Measurements from ENCODE around the gene PRAMEF2. TPM values are rescaled to one million over a fixed set of nuclear protein-coding genes. Genes with fewer than 3 reads are reported as not detected.
"Not testable (repeated sequence)": the region's sequence is repeated elsewhere in the genome, so short reads cannot be mapped to it uniquely, and the experiment has no call there.

The PRAMEF2 gene, protein sequence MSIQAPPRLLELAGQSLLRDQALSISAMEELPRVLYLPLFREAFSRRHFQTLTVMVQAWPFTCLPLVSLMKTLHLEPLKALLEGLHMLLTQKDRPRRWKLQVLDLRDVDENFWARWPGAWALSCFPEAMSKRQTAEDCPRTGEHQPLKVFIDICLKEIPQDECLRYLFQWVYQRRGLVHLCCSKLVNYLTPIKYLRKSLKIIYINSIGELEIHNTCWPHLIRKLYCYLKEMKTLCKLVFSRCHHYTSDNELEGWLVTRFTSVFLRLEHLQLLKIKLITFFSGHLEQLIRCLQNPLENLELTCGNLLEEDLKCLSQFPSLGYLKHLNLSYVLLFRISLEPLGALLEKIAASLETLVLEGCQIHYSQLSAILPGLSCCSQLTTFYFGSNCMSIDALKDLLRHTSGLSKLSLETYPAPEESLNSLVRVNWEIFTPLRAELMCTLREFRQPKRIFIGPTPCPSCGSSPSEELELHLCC
- total RNA-seq: not detected
- long read RNA-seq: 0 reads

DNA sequence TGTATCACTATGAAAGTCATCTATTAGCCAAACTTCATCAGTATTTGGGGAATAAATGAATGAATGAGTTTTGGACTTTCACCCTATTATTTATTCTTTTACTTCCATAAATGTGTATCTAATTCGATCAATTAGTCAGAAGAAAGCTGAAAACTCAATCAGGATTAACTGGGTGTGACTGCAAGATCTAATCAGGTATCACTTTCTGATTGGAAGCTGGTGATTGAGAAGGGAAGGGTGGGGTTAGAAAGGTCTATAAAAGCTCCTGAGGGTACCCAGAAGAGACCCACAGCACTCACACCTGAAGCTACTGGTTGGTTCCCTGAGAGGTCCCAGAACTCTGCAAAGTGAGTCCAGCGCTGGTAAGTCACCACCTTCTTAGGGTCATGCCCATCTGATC is at the start of gene PRAMEF2:
Gene PRAMEF2 (plus strand): TSS at position 301 of the 400 bp plus-strand sequence. CDS start 1,924 bp downstream, outside the sequence.
- ATAC-seq (ENCODE audit: poor library complexity); intact Hi-C loops (cut with DNase I); DNase-seq: not testable (repeated sequence)

DNA sequence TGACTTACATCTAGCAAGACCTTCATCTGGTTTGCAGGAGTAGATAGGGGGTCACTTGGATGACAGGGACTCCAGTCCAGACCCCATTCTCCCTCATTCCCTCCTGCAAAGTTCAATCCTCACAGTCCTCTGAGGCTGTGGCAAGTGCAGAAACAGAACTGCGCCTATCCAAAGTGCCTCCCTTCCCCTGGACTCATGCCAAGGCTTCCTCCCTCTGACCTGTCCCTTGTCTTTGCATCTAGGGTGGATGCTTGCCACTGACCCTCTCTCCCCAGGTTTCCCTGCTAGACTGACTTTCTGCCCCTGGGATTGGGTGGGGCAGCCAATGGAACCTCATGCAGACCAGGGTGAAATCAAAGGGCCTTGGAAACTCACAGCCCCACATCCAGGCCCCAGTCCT is 47.0 kb upstream of the PRAMEF2 start:
- no peak for ATAC-seq (ENCODE audit: poor library complexity)
- intact Hi-C loops (cut with DNase I): no loop called here

DNA sequence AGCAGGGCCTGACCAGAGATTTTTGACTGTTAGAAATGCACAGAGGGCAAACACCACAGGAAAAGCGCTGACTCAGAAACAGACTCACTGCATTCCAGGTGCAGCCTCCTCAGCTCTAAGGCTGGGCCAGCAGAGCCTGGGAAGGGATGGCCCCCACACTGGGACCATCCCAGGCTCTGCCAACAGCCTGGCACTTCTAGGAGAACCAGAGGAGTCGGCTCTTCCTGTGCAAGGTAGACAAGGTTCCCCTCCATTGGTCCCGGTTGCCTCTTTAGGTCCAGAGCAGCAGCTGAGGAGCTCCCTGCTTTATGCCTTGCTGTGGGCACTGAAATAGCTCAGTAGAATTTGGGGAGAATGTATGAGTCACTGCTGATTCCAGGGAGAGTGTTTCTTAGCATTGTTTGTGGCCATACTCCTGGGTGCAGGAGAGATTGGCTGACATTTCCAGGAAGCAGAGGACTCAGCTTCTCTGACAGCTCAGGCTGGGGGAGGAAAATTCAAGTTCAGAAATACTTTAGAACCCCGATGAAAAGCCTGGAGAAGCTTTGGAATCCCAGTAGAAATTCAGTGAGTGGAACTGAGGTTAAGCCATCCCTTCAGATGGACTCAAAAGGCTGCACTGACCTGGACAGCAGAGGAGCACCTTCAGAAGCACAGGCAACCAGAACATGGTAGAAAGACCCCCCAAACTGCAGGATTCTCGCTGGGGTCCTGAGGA is 46.0 kb upstream of the PRAMEF2 start:
- ATAC-seq (ENCODE audit: poor library complexity) (no peak), DNase-seq (no peak)
- intact Hi-C loops (cut with DNase I): no loop called here

More for the DNA sequence above, 47.0 kb upstream of the PRAMEF2 start:
- no peak for DNase-seq

DNA sequence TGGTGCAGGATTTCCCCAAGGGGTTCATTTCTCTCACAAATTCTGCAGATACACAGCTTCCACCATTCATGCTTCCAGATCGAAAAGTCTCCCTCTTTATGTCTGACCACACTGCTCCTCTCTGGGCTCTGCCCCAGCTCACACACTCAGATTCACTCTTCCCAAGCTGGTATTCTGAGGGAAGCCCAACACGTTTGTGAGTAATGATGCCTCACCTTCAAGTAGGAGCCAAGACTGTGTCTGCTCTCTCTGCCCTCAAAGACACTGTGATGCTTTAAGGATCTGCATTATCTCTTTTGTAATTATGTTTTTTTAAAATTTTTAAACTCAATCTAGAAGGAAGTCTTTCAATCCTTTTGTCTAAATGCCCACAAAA is 45.5 kb upstream of the PRAMEF2 start:
- DNase-seq: no peak
- ATAC-seq (ENCODE audit: poor library complexity): no peak
- intact Hi-C loops (cut with DNase I): no loop called here

DNA sequence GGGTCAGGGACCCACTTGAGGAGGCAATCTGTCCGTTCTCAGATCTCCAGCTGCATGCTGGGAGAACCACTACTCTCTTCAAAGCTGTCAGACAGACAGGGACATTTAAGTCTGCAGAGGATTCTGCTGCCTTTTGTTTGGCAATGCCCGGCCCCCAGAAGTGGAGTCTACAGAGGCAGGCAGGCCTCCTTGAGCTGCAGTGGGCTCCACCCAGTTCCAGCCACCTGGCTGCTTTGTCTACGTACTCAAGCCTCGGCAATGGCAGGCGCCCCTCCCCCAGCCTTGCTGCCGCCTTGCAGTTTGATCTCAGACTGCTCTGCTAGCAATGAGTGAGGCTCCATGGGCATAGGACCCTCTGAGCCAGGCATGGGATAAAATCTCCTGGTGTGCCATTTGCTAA is 37.8 kb upstream of the PRAMEF2 start:
- ATAC-seq (ENCODE audit: poor library complexity): not testable (repeated sequence)

DNA sequence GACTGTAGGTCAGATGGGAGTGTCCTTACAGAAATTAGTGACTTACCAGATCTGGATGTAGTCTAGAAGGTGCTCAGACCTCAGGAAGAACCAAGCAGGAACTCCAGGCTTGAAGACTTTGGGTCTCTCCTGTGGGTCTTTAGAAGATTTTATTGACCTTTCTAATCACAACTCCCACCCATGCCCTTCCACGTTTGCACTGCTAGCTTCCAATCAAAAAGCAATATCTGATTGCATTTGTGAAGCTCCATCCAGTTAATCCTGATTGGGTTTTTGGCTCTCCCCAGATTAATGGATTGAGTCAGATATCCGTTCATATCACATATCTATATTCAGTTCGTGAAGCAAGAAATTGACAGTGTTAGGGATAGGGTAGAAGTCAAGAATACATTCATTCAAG is 25.6 kb upstream of the PRAMEF2 start, which contains the start of gene PRAMEF11:
Gene PRAMEF11 (minus strand): TSS at position 101 of the 400 bp plus-strand sequence. CDS start 2,621 bp downstream, outside the sequence.
- intact Hi-C loops (cut with DNase I); DNase-seq; ATAC-seq (ENCODE audit: poor library complexity): not testable (repeated sequence)

More for the DNA sequence above, 37.8 kb upstream of the PRAMEF2 start:
- DNase-seq; intact Hi-C loops (cut with DNase I): not testable (repeated sequence)

DNA sequence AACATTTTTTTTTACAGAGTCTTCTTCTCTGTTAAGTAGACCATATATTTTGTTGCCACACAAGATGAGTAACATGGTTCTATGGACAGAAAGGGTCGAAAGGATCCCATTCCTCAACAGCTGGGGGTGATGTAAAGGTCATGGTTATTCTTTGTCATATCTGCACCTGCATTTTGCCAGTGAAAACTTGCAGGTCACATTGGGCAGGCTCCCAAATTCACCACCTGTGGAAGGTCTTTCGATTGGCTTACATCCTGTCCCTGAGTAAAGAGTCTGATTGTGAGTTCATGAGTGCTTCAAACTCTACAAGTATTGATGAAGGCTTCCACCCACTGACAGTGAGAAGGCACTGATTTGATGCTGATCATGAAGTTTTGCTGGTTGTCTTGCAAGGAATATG is 23.6 kb upstream of the PRAMEF2 start:
- intact Hi-C loops (cut with DNase I); ATAC-seq (ENCODE audit: poor library complexity); DNase-seq: not testable (repeated sequence)

DNA sequence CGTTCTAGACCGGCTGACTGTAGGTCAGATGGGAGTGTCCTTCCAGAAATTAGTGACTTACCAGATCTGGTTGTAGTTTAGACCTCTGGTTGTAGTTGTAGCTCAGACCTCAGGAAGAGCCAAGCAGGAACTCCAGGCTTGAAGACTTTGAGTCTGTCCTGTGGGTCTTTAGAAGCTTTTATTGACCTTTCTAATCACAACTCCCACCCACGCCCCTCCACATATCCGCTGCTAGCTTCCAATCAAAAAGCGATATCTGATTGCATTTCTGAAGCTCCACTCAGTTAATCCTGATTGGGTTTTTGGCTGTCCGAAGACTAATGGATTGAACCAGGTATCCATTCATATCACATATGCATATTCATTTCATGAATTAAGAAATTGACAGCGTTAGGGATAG is 8.3 kb upstream of the PRAMEF2 start, which contains the start of gene HNRNPCL1:
Gene HNRNPCL1 (minus strand): TSS at position 101 of the 400 bp plus-strand sequence. CDS start 431 bp downstream, outside the sequence.
- DNase-seq; ATAC-seq (ENCODE audit: poor library complexity); intact Hi-C loops (cut with DNase I): not testable (repeated sequence)

DNA sequence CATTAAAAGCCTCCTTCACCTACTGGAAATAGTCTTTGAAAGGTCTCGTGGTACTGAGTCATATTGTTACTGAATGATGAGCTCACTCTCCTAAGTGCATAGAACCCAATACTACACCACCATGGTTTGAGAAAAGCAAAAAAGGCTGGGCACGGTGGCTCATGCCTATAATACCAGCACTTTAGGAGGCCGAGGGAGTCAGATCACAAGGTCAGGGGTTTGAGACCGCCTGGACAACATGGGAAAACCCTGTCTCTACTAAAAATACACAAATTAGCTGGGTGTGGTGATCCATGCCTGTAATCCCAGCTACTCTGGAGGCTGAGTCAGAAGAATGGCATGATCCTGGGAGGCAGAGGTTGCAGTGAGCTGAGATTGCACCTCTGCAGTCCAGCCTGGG is 5.1 kb upstream of the PRAMEF2 start:
- intact Hi-C loops (cut with DNase I): no loop called here
- no peak for DNase-seq
- no peak for ATAC-seq (ENCODE audit: poor library complexity)

DNA sequence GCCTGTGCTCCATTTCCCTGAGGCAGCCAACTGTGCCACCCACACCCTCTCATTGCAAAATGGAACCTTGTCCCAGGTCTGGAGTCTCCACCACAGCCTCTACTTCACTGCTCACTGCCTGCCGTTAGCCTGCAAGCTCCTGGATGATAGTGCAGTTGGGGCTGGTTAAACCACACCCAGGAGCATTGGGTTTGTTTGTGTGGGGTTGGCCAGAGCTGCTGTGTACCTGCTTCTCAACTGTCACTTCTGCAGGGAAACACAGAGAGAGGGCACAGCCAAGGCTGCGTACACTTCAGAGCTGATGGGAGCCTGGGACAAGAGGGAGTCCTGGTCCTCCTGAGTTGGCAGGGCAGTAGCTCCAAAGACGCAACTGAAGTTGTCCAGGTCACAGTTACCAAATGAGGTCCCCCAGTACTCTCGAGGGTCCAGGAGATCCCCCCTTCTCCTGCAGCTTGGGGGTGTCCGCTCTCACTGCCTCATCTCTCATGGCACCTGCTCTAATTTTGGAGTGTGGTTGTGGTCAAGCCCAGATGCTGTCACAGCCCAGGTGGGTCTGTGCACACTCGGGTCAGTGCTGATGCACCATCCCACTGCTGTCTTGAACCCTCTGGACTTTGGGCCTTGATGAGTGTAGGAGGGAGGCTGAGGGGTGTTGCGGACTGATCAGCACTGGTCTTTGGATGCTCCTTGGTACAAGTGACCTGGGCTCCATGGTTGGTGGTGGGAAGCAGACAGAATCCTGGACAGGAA is 6.4 kb downstream of the PRAMEF2 start:
- DNase-seq; intact Hi-C loops (cut with DNase I); ATAC-seq (ENCODE audit: poor library complexity): not testable (repeated sequence)

DNA sequence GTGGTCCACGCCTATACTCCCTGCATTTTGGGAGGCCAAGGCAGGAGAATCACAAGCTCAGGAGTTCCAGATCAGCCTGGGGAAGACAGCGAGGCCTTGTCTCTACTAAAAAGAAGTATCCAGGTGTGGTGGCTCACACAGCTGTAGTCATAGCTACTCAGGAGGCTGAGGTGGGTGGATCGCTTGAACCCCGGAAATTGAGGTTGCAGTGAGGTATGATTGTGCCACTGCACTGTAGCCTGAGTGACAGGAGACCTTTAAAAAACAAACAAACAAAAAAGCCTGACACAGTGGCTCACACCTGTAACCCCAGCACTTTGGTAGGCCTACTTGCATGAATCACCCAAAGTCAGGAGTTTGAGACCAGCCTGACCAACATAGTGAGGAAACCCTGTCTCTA is 21.6 kb downstream of the PRAMEF2 start:
- ATAC-seq (ENCODE audit: poor library complexity); intact Hi-C loops (cut with DNase I); DNase-seq: not testable (repeated sequence)

DNA sequence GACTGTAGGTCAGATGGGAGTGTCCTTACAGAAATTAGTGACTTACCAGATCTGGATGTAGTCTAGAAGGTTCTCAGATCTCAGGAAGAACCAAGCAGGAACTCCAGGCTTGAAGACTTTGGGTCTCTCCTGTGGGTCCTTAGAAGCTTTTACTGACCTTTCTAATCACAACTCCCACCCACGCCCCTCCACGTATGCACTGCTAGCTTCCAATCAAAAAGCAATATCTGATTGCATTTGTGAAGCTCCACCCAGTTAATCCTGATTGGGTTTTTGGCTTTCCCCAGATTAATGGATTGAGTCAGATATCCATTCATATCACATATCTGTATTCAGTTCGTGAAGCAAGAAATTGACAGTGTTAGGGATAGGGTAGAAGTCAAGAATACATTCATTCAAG is 29.2 kb downstream of the PRAMEF2 start, which contains the start of gene PRAMEF4:
Gene PRAMEF4 (minus strand): TSS at position 101 of the 400 bp plus-strand sequence. CDS start 2,807 bp downstream, outside the sequence.
- ATAC-seq (ENCODE audit: poor library complexity); intact Hi-C loops (cut with DNase I); DNase-seq: not testable (repeated sequence)

DNA sequence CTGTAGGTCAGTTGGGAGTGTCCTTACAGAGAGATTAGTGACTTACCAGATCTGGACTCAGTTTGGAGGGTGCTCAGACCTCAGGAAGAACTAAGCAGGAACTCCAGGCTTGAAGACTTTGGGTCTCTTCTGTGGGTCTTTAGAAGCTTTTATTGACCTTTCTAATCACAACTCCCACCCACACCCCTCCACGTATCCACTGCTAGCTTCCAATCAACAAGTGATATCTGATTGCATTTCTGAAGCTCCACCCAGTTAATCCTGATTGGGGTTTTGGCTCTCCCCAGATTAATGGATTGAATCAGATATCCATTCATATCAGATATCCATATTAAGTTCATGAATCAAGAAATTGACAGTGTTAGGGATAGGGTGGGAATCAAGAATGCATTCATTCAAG is 41.3 kb downstream of the PRAMEF2 start, which contains the start of gene PRAMEF10:
Gene PRAMEF10 (minus strand): TSS at position 101 of the 400 bp plus-strand sequence. CDS start 2,423 bp downstream, outside the sequence.
- DNase-seq; ATAC-seq (ENCODE audit: poor library complexity); intact Hi-C loops (cut with DNase I): not testable (repeated sequence)

DNA sequence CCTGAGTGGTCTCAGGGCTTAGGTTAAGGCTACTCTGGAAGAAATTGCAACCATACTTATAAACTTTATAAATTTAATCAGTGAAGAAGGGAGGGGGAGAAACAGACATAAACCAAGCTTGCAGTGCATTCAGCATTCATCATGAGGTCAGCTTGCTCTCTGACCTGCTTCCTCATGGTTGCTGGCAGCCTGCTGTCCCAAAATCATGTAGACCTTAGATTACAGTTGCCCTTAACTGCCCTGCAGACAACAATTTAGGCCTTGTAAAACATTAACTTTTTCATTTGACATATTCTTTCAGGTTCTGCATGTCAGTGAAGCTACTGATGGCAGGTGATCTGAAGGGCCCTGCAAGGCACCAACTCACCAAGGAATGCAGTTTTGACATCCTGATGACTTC is 42.3 kb downstream of the PRAMEF2 start:
- DNase-seq; intact Hi-C loops (cut with DNase I); ATAC-seq (ENCODE audit: poor library complexity): not testable (repeated sequence)

DNA sequence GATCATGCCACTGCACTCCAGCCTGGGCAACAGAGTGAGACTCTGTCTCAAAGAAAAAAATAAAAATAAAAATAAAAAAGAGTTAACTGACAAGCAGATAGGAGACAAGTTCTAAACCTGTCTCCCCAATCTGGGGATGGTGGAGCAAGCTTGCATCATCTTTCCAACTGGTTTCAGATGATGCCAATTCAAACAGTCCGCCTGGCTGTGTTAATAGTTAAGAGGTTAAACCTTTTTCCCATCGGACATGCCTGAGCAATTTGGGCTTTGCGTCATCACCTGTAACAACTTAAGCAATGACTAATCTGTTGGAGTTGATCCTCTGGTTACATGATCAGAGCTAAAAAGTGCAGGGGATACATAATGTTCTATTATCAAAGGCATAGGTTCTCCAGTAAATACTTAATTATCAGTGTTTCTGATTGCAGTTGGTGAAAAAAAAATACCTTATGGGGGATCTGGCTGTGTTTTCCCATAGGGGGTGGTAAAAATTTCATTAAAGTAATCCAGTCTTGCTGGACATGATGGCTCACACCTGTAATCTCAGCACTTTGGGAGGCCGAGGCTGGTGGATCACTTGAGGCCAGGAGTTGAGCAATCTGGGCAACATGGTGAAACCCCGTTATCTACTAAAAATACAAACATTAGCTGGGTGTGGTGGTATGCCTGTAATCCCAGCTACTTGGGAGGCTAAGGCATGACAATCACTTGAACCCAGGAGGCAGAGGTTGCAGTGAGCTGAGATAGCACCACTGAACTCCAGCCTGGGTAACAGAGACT is 47.1 kb downstream of the PRAMEF2 start:
- ATAC-seq (ENCODE audit: poor library complexity); DNase-seq; intact Hi-C loops (cut with DNase I): not testable (repeated sequence)

Measured in Right ventricle myocardium superior (tissue), 1 donor.